ACHN (cell line): Measurements from ENCODE around the gene SLCO4A1.

Source experiments
- DNase-seq: peaks from one replicate; pipeline ENCODE4 v3.0.0-alpha.2; 2015
- in situ Hi-C: cut with HindIII; loops from 2 replicates; pipeline ENCODE4 v1.10.0; 2017; ENCODE audit warnings: low sequenced_read_pairs, low pct_ligation_motif_present, low pct_unique_long_range_greater_than_20kb

Gene SLCO4A1

DNA sequence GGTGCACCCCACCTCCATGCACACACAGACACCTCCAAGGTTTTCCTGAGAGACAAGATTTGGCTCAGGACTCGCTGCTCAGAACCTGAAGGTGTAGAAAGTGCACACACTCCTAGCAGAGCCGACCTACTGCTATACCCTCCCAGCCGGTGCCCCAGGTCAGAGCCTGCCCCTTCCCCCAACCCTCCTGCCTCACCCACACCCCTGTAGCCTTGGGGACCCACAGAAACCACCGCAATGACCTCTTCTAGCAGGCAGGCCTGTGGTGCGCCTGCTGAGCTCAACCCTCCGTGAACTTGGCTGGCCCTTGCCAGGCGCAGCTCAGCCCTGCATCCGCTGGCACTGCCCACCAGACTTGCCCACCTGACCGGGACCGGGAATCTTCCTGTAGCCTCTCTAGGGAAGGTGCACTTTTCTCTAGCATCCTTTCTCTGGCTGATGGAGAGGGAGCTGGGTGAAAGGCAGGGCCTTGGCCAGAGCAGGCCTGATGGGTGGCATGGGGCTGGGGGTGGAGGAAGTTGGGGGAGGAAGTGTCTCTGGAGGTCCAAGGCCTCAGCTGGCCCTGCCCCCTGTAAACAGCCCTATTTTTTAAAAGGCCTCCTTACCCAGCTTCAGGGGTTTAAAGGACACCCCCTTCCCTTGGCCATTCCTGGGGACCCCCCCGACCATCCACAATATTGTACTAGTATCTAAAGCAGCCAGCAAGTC lies 36.9 kb upstream of the SLCO4A1 start:
- DNase-seq = no peak
- in situ Hi-C loops = no loop called here

DNA sequence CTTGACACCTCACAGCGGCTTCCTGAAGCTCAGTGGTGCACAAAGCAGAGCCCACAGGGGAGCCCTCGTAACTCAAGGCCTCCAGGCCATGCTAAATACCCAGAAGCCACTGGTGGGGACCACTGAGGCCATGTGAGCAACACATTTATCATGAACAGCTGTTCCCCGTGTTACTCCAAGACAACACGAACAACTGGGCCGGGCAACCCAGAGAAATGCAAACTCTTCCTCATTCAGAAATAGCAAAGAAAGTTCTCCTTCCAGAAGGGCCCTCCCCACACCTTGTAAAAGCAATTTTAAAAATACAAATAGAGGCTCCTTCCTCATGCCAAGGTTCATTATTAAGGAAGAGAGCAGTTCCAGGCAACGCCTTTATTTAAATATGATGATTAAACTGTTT lies 36.3 kb upstream of the SLCO4A1 start:
- DNase-seq = no peak
- in situ Hi-C loops = no loop called here

DNA sequence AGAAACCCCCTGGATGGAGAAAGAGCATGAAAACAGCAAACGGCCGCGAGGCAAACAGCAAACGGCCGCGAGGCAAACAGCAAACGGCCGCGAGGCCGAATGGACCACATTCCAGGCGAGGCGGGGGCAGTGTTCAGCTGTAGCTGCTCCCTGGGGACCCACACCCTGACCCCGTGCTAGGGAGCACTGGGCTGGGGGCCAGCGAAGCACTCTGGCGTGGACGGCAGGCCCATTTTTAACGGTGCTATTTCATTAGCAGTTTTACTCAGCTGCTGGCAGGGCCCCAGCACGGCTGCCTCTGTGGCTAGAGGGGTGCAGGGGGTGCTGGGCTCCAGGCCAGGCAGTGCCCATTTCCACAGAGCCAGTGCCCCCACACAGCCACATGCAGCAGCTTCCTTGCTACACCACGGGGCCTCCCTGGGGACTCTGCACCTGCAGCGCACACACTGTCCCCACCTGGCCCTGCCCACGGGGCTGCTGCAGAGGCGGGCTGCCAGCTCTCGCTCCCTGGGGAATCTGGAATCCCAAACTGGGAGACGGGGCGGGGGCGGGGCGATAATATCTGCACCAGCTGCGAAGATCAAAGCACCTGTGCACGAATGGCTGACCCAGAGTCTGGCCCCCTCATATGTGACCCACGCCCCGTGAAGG lies 35.6 kb upstream of the SLCO4A1 start:
- DNase-seq = peak; percentile 90
- in situ Hi-C loops = no loop called here

DNA sequence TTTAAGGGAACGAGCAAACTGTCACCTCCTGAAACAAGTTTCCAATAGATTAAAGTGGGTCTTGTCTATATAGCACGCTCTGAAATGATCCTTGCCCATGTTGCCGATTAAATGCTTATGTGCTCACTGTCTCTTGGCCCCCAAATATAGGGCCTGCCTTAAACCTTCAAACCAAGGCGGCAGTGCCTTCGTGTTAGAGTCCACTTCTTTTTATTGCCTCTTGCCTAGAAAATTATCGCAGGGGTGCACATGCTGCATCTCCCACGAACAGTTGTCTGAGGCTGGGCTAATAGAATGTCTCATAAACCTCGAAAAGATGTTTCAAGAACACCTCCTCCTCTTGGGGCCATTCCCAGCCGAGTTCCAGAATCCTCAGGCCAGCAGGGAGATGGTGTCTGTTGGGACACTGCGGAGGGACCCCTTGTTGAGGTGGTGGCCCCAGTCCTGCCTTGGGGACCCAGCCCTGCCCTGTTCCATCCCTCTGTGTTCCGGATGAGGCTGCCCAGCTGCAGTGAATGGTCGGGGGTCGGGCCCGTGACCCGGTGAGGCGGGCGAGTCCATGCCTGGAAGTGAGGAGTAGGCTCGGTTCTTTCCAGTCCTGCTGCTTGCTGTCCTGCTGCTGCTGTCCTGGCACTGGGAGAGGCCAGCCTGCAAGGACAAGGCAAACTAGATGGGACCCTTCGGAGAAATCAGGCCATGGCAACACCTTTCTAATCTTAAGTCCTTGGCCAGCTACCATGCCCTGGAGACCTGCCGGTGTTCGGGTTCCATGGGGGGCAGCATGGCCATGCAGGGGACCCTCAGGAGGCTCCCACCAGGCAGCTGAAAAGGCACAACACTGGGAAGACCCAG lies 34.7 kb upstream of the SLCO4A1 start:
- in situ Hi-C loops = no loop called here
- DNase-seq = no peak

DNA sequence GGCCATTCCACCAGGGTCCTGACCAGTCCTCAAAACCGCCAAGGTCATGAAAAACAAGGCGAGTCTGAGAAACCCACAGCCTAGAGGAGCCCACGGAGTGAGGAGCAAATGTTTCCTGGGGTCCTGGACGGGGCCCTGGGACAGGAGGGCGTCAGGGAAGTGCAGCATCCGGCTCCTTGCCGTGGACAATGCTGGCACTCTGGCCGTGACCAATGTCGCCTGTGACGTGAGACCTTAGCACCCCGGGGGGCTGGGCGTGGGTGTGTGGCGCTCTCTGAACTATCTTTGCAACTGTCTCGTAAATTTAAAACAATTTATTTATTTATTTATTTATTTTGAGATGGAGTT lies 34.1 kb upstream of the SLCO4A1 start:
- DNase-seq = no peak
- in situ Hi-C loops = no loop called here

DNA sequence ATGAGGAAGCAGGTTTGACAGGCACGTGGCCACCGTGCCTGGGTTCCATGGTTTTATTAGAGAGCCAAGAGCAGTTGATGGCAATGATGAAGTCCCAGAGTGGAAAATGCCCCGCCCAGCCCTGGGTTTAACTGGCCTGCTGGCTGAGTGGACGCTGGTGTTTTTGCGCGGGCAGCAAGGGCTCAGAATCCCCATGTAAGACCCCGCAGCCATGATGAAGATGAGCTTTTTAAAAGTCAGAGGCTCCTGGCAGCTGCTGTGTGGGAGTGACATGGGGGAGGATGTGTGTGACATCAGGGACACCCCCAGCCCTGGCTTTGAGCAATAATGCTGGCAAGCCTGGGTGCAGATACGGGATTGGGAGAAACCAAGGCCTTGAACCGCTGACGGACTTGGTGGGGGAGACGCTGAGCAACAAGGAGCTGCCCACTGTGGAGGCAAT lies 33.0 kb upstream of the SLCO4A1 start:
- DNase-seq = no peak
- in situ Hi-C loops = no loop called here

DNA sequence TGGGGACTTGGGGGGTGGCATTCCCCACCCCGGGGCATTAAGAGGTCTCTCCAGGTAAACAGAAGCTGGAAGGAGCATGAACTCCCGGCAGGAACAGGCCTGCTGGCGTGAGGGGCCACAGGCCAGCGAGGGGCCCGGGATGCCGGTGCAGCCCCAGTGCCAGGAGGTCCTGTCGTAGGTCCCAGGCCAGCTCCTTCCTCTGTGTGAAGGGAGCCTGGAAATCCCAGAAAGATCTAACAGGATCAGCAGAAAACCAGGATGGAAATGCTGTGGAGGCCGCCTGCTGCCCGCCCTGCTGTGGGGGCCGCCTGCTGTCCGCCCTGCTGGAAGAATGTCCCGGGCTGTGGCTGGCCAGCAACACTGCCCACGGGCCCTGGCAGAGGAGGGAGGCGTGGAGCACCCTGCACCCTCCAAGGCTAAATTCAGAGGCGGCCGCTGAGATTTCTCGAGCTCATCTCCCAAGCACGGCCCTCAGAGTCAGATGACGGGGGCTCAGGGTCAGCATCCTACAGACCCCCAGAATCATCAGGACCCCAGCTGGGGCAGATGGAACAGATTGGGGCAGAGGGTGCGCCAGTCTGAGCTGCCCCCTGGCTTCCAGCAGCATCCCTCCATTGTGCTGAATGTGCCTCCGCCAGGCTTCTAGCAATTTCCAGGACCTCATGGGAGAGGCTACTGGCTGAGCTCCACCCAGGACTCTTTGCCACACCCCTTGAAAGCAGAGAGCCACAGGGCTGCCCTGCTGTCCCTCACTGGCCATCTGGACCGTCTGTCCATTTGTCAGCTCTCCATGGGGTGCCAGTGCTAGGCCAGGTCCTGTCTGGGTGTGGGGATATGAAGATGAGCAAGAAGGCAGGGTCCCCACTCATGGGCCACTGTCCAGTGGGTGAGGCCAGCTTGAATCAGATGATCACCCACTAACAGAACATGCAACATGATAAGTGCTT lies 32.2 kb upstream of the SLCO4A1 start:
- no peak for DNase-seq
- in situ Hi-C loops = no loop called here

DNA sequence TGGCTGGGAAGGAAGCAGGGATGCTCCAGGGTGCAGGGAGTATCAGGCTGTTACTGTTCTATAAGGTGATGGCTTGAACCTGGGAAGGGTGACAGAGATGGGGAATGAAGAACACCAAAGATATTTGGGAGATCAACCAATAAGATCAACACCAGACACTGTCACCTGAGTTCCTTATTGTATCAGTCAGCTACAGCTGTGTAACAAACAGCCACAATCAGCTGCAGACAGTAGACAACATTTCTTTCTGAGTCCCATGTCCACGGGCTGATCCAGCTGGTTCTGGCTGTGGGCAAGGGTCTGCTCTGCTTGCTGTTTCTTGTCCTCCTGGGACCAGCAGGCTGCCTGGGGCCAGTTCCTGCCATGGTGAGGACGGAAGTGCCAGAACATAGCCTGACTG lies 31.3 kb upstream of the SLCO4A1 start:
- in situ Hi-C loops = no loop called here
- no peak for DNase-seq

DNA sequence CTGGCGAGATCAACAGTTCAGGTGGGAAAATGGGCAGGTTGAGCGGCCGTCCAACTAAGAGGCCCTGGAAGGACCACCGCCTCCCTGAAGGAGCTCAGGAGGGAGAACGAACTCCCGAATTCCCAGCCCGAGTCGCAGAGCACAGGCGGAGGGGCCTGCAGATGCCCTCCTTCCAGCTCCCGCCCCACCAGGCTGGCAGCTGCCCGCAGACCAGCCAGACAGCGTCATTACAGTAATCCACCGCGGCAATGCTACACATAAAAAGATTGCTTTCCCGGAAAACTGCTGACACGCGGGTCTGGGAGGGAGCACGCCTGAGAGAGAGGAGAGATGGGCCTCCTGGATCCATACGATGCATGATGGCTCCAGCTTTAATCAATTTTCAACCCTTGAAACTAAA lies 30.5 kb upstream of the SLCO4A1 start:
- DNase-seq = no peak
- in situ Hi-C loops = no loop called here

DNA sequence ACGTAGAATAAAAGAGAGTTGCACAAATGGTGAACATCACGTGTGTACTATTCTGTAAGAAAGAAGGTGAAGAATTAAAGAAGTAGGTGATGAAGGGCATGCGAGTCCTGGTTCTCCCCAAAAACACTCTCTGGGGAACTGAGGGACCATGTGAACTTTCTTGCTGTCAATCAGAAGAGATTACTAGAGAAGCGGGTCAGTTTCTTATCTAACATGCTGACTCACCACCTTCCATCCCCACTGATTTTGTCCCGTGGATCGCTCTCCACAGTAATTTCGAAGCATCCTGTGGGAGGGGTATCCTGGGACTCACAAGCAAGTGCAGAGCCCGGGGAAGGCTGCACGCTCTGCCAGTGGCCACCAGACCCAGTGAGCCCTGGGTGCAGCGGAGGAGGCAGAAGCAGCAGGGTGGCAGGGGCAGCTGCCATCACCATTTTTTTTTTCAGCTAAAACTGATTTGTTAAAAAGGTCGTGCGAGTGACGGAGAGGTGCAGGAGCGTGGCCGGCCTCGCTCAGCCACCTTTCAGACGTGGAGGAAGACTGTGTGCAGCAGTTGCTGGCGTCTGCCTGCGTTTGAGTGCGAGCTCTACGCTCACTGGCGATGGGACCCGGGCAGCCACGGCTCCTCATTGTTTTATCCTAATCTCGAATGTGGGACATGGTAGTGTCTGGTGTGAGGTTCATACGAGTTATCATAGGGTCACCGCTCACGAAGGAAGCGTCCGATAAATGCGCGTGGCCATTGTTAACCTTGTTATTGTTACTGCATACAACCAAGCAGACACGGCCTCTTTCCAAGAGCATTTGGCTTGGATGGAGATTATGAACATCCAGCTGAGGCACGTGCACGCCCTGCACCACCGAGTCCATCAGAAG lies 28.0 kb upstream of the SLCO4A1 start:
- in situ Hi-C loops = no loop called here

DNA sequence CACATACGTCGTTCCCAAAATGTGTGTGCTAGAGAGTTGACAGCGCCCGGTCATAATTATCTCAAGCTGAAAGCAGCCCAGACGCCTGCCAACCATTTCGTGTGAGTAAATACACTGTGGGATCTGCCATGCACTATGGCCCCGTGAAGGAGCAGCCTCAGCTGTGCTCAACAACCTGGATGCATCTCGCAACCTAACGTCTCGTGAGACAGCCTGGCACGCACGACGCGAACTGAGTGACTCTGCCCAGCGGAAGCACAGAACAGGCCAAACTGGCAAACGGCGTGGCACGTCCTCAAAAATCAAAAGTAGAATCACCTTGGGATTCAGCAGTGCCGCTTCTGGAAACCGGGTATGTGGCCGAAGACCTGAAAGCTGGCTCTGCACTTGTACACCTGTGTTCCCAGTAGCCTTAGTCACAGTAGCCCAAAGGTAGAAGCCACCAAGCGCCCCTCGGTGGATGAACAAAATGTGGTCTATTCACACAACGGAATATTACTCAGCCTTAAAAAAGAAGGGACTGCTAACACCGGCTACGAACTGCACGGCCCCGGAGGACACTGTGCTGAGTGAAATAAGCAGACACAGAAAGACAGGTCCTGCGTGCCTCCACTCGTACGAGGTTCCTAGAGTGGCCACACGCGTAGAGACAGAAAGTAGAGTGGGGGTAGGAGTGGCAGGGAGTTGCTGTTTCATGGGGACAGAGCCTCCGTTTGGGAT lies 27.2 kb upstream of the SLCO4A1 start:
- in situ Hi-C loops = no loop called here
- no peak for DNase-seq

More for the DNA sequence above, 28.0 kb upstream of the SLCO4A1 start:
- no peak for DNase-seq

DNA sequence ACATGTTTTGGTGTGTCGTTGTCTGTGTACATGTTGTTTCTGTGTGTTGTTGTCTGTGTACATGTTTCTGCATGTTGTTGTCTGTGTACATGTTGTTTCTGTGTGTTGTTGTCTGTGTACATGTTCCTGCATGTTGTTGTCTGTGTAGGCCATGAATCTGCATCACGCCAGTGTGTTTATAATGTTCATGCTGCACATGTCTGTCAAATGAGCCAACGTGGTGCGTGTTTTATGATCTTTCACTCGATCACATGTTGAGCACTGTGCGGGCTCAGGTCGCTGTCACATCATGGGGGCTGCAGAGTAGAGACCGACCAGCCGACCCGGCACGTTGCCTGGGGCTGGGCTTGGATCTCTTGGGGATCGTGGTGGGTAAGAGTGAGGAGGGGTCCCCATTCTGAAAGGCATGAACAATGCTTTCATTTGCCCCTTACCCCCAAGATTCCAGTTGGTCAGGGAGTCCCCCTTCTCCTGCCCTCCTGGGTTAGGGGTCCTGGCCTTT lies 26.5 kb upstream of the SLCO4A1 start:
- in situ Hi-C loops = no loop called here
- DNase-seq = no peak

DNA sequence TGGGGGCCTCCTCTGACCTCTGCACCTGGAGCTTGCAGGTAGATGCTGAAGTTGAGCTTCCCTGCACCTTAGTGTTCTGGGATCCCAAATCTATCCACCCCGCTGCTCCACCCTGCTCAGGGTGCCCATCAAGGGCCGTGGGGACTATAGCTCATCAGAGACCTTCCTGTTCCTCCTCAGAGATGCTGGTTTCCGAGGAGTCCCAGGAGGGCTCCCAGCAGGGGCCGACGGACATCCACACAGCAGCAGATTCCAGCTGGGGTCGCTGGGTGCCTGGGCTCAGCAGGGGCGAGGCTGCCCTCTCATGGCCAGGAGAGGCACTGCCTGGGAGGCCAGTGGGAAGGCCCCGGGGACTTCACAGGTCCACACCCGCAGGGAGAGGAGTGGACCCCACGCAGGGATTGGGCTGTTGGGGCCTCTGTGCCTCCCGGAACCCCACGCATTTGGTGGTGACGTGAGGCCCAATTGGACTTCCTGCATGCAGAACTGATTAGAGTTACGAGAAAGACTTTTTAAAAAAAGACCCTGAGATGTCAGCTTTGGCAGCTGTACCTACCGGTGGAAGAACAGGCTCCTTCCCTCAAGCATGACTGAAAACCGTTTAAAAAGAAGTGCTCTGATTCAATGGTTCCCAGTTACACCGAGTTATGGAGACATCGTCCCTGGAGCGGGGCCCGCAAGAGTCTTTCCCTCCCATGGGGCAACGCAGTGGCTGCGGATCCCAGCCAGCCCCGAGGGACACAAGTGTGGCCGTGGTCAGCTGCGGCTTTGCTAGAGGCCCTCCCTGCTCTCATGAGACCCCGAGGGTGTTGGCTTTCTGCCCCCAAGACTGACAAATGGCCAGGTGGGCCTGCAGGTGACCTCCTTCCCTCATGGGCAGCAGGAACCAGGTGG lies 25.3 kb upstream of the SLCO4A1 start:
- in situ Hi-C loops = no loop called here
- peak; percentile 62 for DNase-seq

DNA sequence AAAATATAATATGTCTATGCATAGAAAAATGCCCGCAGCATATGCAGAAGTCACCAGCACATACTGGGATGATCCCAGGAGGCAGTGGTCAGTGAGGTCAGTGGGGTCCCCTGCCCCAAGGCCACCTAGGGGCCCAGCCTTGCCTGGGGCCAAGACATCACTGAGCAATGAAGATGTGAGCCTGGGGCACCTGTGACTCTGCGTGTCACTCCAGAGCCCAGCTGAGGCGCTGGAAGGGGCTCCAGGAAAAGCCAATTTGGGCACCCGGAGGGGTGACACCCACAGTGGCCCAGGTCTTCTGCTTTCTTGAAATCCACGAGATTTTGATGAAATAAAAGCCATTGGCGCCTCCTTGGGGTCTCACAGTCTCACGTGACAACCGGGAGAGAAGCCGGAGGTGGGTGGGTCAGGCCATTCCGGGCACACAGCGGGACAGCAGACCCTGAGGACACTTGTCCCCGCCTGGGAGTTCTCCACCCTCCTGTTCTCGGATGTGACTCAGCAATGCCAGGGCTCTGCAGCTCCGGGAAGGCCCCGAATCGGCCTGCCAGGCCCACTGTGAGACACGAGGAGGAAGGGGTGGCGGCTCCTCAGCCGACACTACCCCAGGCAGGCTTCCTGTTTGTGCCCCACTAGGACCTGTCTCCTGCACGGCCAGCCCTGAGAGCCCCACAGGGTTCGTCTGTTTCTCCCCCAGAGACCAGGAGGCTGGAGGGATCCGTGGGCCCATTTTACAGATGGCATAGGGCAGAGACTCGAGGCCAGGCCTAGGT lies 24.4 kb upstream of the SLCO4A1 start:
- in situ Hi-C loops = no loop called here

More for the DNA sequence above, 24.4 kb upstream of the SLCO4A1 start:
- DNase-seq = no peak
